HS-5 (cell line): ENCODE measurements around the gene SETBP1.
A peak's percentile ranks its signal among the peaks of the same experiment; 100 is the strongest.

Experiments used
- DNase-seq: peaks from one replicate; pipeline ENCODE4 v3.0.0-alpha.2; 2012; ENCODE audit warnings: low read depth

SETBP1 gene

GRCh38 chr18:45026162-45026561 is 345.5 kb downstream of the SETBP1 start:
- DNase-seq, result no peak

- no peak for DNase-seq
These were observed 353.5 kb downstream of the SETBP1 start for GRCh38 chr18:45034179-45034578.

GRCh38 chr18:45037618-45038017 is 356.9 kb downstream of the SETBP1 start:
- DNase-seq, result no peak

GRCh38 chr18:45039376-45039775 is 358.7 kb downstream of the SETBP1 start:
- DNase-seq, result no peak

- DNase-seq, result no peak
These were observed 360.2 kb downstream of the SETBP1 start for GRCh38 chr18:45040879-45041278.

GRCh38 chr18:45044787-45045186 is 364.1 kb downstream of the SETBP1 start:
- no peak for DNase-seq

GRCh38 chr18:45046228-45046627 is 365.5 kb downstream of the SETBP1 start:
- no peak for DNase-seq

- DNase-seq, result no peak
These were observed 366.3 kb downstream of the SETBP1 start for GRCh38 chr18:45046961-45047360.

- no peak for DNase-seq
These were observed 369.1 kb downstream of the SETBP1 start for GRCh38 chr18:45049578-45050319.

GRCh38 chr18:45050712-45051601 is 370.3 kb downstream of the SETBP1 start:
- DNase-seq, result peak; percentile 59

GRCh38 chr18:45054636-45055035 is 373.9 kb downstream of the SETBP1 start:
- DNase-seq, result no peak

- no peak for DNase-seq
These were observed 375.1 kb downstream of the SETBP1 start for GRCh38 chr18:45055811-45056210.

GRCh38 chr18:45056926-45057325 is 376.2 kb downstream of the SETBP1 start:
- no peak for DNase-seq

GRCh38 chr18:45057955-45058600 is 377.4 kb downstream of the SETBP1 start:
- DNase-seq, result no peak

- peak; percentile 30 for DNase-seq
These were observed 379.0 kb downstream of the SETBP1 start for GRCh38 chr18:45059695-45060094.

GRCh38 chr18:45060102-45060501 is 379.4 kb downstream of the SETBP1 start:
- no peak for DNase-seq

- no peak for DNase-seq
These were observed 380.7 kb downstream of the SETBP1 start for GRCh38 chr18:45061359-45061758.

- DNase-seq, result no peak
These were observed 382.8 kb downstream of the SETBP1 start for GRCh38 chr18:45063246-45064038.

GRCh38 chr18:45066210-45066609 is 385.5 kb downstream of the SETBP1 start:
- DNase-seq, result no peak

- DNase-seq, result no peak
These were observed 386.2 kb downstream of the SETBP1 start for GRCh38 chr18:45066886-45067285.

- no peak for DNase-seq
These were observed 387.9 kb downstream of the SETBP1 start for GRCh38 chr18:45068400-45069094.
